HEK293 (cell line): ENCODE measurements around the gene EEFSEC.

Experiments
- CTCF ChIA-PET: fragments of 350-600 bp; formaldehyde crosslinking; extraction: SDS; loops from one replicate; lab custom pipeline; 2021; ENCODE audit warnings: antibody characterized with exemption; lab: Yijun Ruan, JAX
- POLR2A ChIA-PET: fragments of 300-600 bp; formaldehyde crosslinking; extraction: SDS; loops from one replicate; lab custom pipeline; 2020; ENCODE audit warnings: antibody characterized with exemption, inconsistent platforms; lab: Yijun Ruan, JAX
- H3K27ac ChIP-seq: fragments of 200-500 bp; sonication (Bioruptor generic); 2 replicates; pipeline ENCODE4 v1.5.1; 2014; ENCODE audit warnings: low read depth, low read length, control low read depth, inconsistent platforms; ENCODE audit errors: extremely low read depth
- H3K36me3 ChIP-seq, 2 experiments: fragments of 200-500 bp in 1 of 2; sonication (Bioruptor generic) in 1 of 2; 1 replicate in 1 of 2; 2 replicates in 1 of 2; pipeline ENCODE4 v1.5.1; 2014 to 2017; ENCODE audit warnings: inconsistent platforms in 2 of 2, low read length in 2 of 2; ENCODE audit not compliant: control insufficient read depth in 2 of 2, insufficient read depth in 1 of 2
- H3K4me1 ChIP-seq: fragments of 200-500 bp; sonication (Bioruptor generic); 2 replicates; pipeline ENCODE4 v1.5.1; 2014; ENCODE audit warnings: mild to moderate bottlenecking, low read length, inconsistent platforms; ENCODE audit not compliant: control insufficient read depth, insufficient read depth
- H3K4me3 ChIP-seq: 2 replicates; pipeline ENCODE4 v1.5.1; 2011; ENCODE audit warnings: low read depth, mild to moderate bottlenecking, control low read depth, low read length, moderate library complexity
- H3K9me3 ChIP-seq: fragments of 200-500 bp; sonication (Bioruptor generic); 2 replicates; pipeline ENCODE4 v1.5.1; 2014; ENCODE audit warnings: low read depth, low read length, inconsistent platforms; ENCODE audit not compliant: control insufficient read depth, insufficient read depth
- GLI2 ChIP-seq: fragments of 450-650 bp; formaldehyde crosslinking; IDR thresholded peaks from 2 replicates; pipeline ENCODE4; 2017; ENCODE audit warnings: missing biosample characterization, missing genetic modification characterization, low read depth, borderline replicate concordance
- GLIS2 ChIP-seq: fragments of 450-650 bp; formaldehyde crosslinking; IDR thresholded peaks from 2 replicates; pipeline ENCODE4 v1.5.1; 2016; ENCODE audit warnings: missing biosample characterization, missing genetic modification characterization
- PRDM6 ChIP-seq: fragments of 450-650 bp; formaldehyde crosslinking; IDR thresholded peaks from 2 replicates; pipeline ENCODE4 v1.5.1; 2017; ENCODE audit warnings: missing biosample characterization, missing genetic modification characterization
- ZIC2 ChIP-seq: fragments of 450-650 bp; formaldehyde crosslinking; IDR thresholded peaks from 2 replicates; pipeline ENCODE4 v1.5.1; 2016; ENCODE audit warnings: missing biosample characterization, missing genetic modification characterization
- ZNF239 ChIP-seq: fragments of 450-650 bp; formaldehyde crosslinking; IDR thresholded peaks from 2 replicates; pipeline ENCODE4 v1.5.1; 2016; ENCODE audit warnings: missing biosample characterization, missing genetic modification characterization
- ZNF621 ChIP-seq: fragments of 450-650 bp; formaldehyde crosslinking; IDR thresholded peaks from 2 replicates; pipeline ENCODE4 v1.5.1; 2017; ENCODE audit warnings: missing biosample characterization, missing genetic modification characterization
- ZNF639 ChIP-seq: fragments of 450-650 bp; formaldehyde crosslinking; IDR thresholded peaks from 2 replicates; pipeline ENCODE4 v1.5.1; 2016; ENCODE audit warnings: missing biosample characterization, missing genetic modification characterization
- TF ChIP-seq, protein P1 (sequence below): fragments of 450-650 bp; IDR thresholded peaks from 2 replicates; pipeline ENCODE4 v1.5.1; 2018; ENCODE audit warnings: missing biosample characterization, missing genetic modification characterization
- TF ChIP-seq, protein P2 (sequence below): fragments of 450-650 bp; formaldehyde crosslinking; IDR thresholded peaks from 2 replicates; pipeline ENCODE4 v1.5.1; 2017; ENCODE audit warnings: missing biosample characterization, mild to moderate bottlenecking, missing genetic modification characterization, moderate library complexity
- TF ChIP-seq, protein P3 (sequence below): fragments of 450-650 bp; formaldehyde crosslinking; IDR thresholded peaks from 2 replicates; pipeline ENCODE4 v1.5.1; 2016; ENCODE audit warnings: missing biosample characterization, missing genetic modification characterization
- TF ChIP-seq, protein P4 (sequence below): fragments of 450-650 bp; formaldehyde crosslinking; IDR thresholded peaks from 2 replicates; pipeline ENCODE4 v1.5.1; 2016; ENCODE audit warnings: missing biosample characterization, missing genetic modification characterization, borderline replicate concordance

Gene EEFSEC

DNA sequence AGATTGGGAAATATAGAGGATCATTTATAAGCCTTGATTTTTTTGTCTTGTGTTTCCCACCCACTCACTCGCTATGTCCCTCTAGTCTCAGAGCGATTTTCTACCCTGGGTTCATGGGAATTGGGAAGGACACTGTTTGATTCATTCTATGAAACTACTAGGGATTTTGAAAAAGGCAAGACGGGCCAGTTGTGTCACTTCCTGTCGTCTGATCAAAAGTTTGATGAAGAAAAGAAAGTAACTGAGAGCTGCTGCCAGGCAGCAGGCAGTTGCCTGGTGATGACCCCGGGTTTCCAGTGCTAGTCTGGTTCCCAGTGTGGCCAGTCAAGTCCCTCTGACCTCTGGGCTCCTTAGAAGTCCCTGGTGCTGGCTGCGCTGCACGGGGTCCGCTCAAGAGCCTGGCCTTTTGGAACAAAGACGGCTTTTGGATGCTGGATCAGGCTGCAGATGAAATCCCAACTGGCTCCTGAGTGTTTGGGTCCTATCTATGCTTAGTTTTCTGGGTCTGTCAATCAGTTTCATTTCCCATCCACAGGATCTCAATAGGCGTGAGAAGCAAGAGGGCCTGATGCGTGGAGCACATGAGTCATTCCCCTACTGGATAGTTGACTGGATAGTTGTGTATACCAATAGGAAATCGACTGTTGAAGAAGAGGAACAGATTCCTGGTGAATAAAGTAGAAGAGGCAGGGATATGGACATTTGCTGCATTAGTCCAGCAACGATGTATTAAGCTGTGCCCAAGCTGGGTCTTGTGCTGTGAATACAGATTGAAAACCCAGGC is 89.7 kb downstream of the EEFSEC start (continued):
- TF ChIP-seq, protein P1, sequence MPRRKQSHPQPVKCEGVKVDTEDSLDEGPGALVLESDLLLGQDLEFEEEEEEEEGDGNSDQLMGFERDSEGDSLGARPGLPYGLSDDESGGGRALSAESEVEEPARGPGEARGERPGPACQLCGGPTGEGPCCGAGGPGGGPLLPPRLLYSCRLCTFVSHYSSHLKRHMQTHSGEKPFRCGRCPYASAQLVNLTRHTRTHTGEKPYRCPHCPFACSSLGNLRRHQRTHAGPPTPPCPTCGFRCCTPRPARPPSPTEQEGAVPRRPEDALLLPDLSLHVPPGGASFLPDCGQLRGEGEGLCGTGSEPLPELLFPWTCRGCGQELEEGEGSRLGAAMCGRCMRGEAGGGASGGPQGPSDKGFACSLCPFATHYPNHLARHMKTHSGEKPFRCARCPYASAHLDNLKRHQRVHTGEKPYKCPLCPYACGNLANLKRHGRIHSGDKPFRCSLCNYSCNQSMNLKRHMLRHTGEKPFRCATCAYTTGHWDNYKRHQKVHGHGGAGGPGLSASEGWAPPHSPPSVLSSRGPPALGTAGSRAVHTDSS (tag by site-specific recombination), result no peak
- TF ChIP-seq PRDM6 (no peak), ZNF621 (tag by site-specific recombination) (no peak), GLI2 (tag by site-specific recombination) (no peak)
- TF ChIP-seq, protein P2, sequence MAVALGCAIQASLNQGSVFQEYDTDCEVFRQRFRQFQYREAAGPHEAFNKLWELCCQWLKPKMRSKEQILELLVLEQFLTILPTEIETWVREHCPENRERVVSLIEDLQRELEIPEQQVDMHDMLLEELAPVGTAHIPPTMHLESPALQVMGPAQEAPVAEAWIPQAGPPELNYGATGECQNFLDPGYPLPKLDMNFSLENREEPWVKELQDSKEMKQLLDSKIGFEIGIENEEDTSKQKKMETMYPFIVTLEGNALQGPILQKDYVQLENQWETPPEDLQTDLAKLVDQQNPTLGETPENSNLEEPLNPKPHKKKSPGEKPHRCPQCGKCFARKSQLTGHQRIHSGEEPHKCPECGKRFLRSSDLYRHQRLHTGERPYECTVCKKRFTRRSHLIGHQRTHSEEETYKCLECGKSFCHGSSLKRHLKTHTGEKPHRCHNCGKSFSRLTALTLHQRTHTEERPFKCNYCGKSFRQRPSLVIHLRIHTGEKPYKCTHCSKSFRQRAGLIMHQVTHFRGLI (tag by site-specific recombination), result no peak
- TF ChIP-seq, all 188 proteins: peak for 0

DNA sequence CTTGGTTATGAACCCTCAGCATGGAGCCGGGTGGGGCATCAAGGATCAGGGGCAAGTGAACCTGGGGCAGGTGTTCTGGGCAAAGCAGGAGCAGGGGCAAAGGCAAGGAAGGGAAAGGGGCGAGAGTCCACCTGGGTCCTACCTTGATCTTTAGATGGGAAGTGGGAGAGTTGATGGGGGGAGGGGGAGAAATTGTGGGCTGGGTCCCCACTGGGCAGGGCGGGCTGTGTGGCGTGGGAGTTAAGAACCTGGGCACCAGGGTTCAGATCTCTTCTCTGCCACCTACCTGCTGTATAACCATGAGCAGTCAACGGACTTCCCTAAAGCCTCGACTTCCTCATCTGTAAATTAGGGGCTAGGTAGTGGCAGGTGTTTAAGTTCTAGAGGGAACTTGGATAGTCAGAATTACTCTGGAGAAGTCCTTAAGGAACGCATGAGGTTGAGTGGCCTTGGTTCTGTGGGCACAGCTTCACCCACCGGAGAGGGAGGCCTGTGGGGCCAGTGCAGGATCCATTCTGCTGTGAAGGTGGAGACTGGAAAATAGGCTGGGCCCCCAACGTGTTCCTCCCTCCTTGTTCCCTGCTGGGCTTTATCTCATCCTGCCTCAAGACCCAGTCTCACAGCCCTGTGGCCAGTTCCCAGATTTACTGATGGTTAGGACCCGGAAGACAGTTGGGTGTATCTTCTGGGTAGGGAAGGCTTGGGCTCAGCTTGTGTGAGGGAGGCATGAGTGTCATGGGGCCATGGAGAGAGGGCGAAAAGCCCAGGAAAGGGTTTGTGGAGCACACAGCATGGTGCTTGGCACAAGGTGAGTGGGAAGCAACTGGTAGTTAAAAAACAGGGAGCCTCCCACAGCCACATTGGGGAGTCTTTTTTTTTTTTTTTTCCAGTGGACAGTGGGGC is 90.6 kb downstream of the EEFSEC start:
- no peak overlapping the region for H3K27ac ChIP-seq
- CTCF ChIA-PET, result interaction anchor here (0.6 kb wide), 1 partner anchor 126 kb away, joined by 4 read pairs; no protein-coding TSS in a partner anchor
- TF ChIP-seq GLIS2, result no peak
- peak; percentile 51 for TF ChIP-seq ZIC2 (tag by site-specific recombination)
- H3K9me3 ChIP-seq, result no peaks in the 10 kb centered on the region
- H3K4me3 ChIP-seq, result no peak overlapping the region
- peaks cover 0 to 9% of the 10 kb centered on the region in 2 experiments; a peak in 1 of 3 replicates for H3K36me3 ChIP-seq
- H3K4me1 ChIP-seq, result no peaks in the 10 kb centered on the region
- POLR2A ChIA-PET, result no interaction called here

DNA sequence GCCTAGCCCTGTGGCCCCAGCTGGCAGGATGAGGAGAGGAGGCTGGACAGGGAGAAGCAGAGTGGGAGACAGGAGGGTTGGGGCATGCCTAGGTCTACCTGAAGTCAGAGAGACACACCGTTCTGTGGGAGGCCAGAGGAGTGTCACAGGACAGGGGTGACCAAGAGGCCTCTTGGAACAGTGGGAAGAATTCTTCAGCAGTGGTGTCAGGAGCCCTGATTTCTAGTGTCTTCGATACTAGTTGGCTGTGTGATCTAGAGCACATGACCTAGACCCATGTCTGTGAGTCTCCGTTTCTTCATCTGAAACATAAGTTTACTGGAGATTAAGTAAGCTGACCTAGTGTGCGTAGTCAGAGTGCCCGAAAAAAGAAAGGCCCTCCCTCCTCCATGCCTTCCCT is 92.2 kb downstream of the EEFSEC start:
- CTCF ChIA-PET, result no interaction called here
- POLR2A ChIA-PET, result no interaction called here
- H3K4me3 ChIP-seq, result no peak overlapping the region
- TF ChIP-seq, protein P2 (tag by site-specific recombination), result no peak
- TF ChIP-seq ZNF239 (tag by site-specific recombination), result no peak
- TF ChIP-seq ZNF639 (tag by site-specific recombination), result no peak
- TF ChIP-seq, protein P3, sequence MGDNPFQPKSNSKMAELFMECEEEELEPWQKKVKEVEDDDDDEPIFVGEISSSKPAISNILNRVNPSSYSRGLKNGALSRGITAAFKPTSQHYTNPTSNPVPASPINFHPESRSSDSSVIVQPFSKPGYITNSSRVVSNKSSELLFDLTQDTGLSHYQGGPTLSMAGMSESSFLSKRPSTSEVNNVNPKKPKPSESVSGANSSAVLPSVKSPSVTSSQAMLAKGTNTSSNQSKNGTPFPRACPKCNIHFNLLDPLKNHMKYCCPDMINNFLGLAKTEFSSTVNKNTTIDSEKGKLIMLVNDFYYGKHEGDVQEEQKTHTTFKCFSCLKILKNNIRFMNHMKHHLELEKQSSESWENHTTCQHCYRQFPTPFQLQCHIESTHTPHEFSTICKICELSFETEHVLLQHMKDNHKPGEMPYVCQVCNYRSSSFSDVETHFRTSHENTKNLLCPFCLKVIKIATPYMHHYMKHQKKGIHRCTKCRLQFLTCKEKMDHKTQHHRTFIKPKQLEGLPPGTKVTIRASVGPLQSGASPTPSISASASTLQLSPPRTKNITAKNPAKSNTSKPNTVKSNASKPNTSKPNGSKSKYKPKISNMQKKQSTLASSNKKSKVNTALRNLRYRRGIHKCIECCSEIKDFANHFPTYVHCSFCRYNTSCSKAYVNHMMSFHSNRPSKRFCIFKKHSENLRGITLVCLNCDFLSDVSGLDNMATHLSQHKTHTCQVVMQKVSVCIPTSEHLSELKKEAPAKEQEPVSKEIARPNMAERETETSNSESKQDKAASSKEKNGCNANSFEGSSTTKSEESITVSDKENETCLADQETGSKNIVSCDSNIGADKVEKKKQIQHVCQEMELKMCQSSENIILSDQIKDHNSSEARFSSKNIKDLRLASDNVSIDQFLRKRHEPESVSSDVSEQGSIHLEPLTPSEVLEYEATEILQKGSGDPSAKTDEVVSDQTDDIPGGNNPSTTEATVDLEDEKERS (tag by site-specific recombination), result no peak
- TF ChIP-seq, protein P4, sequence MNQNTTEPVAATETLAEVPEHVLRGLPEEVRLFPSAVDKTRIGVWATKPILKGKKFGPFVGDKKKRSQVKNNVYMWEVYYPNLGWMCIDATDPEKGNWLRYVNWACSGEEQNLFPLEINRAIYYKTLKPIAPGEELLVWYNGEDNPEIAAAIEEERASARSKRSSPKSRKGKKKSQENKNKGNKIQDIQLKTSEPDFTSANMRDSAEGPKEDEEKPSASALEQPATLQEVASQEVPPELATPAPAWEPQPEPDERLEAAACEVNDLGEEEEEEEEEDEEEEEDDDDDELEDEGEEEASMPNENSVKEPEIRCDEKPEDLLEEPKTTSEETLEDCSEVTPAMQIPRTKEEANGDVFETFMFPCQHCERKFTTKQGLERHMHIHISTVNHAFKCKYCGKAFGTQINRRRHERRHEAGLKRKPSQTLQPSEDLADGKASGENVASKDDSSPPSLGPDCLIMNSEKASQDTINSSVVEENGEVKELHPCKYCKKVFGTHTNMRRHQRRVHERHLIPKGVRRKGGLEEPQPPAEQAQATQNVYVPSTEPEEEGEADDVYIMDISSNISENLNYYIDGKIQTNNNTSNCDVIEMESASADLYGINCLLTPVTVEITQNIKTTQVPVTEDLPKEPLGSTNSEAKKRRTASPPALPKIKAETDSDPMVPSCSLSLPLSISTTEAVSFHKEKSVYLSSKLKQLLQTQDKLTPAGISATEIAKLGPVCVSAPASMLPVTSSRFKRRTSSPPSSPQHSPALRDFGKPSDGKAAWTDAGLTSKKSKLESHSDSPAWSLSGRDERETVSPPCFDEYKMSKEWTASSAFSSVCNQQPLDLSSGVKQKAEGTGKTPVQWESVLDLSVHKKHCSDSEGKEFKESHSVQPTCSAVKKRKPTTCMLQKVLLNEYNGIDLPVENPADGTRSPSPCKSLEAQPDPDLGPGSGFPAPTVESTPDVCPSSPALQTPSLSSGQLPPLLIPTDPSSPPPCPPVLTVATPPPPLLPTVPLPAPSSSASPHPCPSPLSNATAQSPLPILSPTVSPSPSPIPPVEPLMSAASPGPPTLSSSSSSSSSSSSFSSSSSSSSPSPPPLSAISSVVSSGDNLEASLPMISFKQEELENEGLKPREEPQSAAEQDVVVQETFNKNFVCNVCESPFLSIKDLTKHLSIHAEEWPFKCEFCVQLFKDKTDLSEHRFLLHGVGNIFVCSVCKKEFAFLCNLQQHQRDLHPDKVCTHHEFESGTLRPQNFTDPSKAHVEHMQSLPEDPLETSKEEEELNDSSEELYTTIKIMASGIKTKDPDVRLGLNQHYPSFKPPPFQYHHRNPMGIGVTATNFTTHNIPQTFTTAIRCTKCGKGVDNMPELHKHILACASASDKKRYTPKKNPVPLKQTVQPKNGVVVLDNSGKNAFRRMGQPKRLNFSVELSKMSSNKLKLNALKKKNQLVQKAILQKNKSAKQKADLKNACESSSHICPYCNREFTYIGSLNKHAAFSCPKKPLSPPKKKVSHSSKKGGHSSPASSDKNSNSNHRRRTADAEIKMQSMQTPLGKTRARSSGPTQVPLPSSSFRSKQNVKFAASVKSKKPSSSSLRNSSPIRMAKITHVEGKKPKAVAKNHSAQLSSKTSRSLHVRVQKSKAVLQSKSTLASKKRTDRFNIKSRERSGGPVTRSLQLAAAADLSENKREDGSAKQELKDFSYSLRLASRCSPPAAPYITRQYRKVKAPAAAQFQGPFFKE (tag by site-specific recombination), result no peak

More for the DNA sequence above, 92.2 kb downstream of the EEFSEC start:
- Histone ChIP-seq H3K36me3 (peaks cover 0 to 9% of the 10 kb centered on the region in 2 experiments; a peak in 1 of 3 replicates), H3K4me1 (no peaks in the 10 kb centered on the region), H3K27ac (no peak overlapping the region), H3K9me3 (no peaks in the 10 kb centered on the region)
